Adrenal gland (tissue), 5 donors: Measurements from ENCODE around the gene ASAP2.

Experiments
- CTCF ChIP-seq, 6 experiments: fragments of 450-650 bp in 4 of 6; fragments of 200-600 bp in 2 of 6; sonication (generic) in 1 of 6; IDR thresholded peaks; 1 replicate in 5 of 6; 2 replicates in 1 of 6; pipeline versions ENCODE4 v1.5.1 to v1.8.0; 2016 to 2021; ENCODE audit warnings: antibody characterized with exemption in 6 of 6, mild to moderate bottlenecking in 2 of 6, moderate library complexity in 1 of 6
- POLR2A ChIP-seq, 2 donors: fragments of 450-650 bp; IDR thresholded peaks; one replicate each; pipeline ENCODE4 v1.6.1; 2017; ENCODE audit warnings: antibody characterized with exemption in 2 of 2, mild to moderate bottlenecking in 2 of 2, moderate library complexity in 1 of 2
- donor health status: DM: no; HTN: no; CAD: no.

GRCh38 chr2:9276901-9277451 is 70.4 kb downstream of the ASAP2 start:
- TF ChIP-seq CTCF (IDR thresholded peaks at IDR 0.05): no peak
- TF ChIP-seq POLR2A (IDR thresholded peaks at IDR 0.05): no peak
